ENCODE results near the gene DUSP18.
A peak's percentile ranks its signal among the peaks of the same experiment; 100 is the strongest.
"Not testable (repeated sequence)": the region's sequence is repeated elsewhere in the genome, so short reads cannot be mapped to it uniquely, and the experiment has no call there.

DUSP18 gene

DNA sequence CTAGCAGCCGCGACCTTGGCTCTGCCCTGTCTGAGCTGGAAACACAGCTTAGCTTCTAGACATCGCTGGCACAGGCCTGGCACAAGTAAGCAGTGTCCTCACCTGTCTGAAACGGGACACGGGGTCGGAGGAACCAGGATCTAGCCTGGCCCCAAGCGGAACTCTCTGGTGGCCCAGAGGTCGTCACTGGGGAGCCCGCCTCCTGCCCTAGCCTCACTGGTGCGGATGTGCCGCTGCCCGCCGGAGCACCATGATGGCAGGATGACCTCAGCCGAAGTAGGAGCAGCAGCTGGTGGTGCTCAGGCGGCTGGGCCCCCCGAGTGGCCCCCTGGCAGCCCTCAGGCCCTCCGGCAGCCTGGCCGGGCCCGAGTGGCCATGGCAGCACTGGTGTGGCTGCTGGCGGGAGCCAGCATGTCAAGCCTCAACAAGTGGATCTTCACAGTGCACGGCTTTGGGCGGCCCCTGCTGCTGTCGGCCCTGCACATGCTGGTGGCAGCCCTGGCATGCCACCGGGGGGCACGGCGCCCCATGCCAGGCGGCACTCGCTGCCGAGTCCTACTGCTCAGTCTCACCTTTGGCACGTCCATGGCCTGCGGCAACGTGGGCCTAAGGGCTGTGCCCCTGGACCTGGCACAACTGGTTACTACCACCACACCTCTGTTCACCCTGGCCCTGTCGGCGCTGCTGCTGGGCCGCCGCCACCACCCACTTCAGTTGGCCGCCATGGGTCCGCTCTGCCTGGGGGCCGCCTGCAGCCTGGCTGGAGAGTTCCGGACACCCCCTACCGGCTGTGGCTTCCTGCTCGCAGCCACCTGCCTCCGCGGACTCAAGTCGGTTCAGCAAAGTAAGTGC, 31.2 kb downstream of the DUSP18 start:
- DNase-seq: peak in 1 of 2 experiments; percentile 14

DNA sequence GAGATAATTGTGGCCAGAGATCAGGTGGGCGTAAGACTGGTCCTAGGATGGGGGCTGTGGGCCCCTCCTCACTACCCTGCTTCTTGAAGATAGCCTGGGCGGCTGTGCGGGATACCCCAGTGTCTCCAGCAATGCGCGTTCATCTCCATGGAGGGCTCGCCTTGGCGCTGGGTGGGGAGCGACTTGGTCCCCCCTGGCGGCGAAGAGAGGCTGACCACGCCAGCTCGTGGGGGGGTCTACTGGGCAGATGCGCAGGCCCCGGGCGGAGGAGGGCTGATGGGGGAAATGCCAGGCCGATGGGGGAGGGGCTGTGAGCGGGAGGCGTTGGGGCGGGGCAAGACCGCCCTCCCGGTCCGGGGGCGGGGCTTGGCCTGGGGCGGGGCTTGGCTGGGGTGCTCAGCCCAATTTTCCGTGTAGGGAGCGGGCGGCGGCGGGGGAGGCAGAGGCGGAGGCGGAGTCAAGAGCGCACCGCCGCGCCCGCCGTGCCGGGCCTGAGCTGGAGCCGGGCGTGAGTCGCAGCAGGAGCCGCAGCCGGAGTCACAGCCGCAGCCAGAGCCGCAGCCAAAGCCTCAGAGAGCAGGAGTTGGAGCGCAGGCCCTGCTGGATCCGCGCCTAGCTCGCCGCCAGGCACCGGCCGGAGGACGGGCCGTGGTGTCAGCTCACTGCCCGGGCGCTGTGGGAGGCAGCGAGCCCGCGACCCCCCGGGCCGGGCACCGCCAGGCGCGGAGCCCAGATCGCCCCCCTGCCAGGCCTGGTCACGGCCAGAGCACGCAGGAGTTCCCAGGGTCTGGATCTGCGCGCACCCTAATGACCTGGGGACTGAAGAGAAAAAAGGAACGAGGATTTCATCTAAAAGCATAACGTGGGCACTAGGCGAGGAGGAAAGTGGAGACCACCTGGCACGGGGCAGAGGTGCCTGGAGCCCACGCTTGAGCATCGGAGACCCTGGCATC, 32.1 kb downstream of the DUSP18 start, which contains the start of gene SLC35E4:
Gene SLC35E4, plus strand, starts transcription at position 509 of the 953 bp plus-strand sequence. CDS start 670 bp downstream, outside the sequence.
- DNase-seq: peak; percentile 46 to 83

DNA sequence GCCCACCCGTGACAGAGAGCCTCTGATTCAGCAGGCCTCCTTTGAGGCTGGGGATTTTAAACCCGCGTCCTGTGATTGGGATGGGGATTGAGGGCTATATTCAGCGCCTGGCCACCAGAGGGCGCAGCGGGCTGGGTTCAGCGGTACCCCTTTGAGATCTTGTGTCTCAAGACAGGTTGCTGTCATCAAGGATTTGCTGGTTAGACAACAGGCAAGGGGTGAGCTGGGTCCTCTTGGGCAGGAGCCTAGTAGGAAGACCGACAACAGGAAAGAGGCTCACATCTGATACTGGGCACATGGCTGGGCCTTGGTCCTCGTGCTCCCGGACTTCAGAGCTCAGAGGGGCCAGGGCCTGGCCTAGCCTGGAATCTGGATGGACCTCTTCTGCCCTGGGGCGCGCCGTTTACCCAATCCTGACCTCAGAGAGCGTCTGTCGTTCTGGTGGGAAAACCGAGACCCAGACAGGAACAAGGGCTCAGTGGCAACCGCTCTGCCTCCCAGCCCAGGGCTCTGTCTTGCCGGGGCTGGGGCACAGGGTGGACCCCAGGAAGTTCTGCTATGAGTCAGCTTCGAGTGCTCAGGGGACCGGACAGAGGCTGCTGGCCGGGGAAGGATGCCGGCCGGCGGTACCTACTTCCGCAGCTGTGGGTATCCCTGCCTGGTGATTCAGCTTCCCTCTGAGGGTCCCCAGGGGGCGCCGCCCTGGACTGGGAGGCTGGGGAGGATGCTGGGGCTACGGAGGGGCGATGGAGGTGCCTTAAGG, 33.0 kb downstream of the DUSP18 start:
- peak; percentile 70 to 76 for DNase-seq

DNA sequence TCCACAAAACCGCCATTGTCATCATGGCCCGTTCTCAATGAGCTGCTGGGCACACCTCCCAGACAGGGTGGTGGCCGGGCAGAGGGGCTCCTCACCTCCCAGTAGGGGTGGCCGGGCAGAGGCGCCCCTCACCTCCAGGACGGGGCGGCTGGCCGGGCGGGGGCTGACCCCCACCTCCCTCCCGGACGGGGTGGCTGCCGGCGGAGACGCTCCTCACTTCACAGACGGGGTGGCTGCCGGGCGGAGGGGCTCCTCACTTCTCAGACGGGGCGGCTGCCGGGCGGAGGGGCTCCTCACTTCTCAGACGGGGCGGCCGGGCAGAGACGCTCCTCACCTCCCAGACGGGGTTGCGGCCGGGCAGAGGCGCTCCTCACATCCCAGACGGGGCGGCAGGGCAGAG, 36.2 kb downstream of the DUSP18 start:
- DNase-seq: not testable (repeated sequence)

DNA sequence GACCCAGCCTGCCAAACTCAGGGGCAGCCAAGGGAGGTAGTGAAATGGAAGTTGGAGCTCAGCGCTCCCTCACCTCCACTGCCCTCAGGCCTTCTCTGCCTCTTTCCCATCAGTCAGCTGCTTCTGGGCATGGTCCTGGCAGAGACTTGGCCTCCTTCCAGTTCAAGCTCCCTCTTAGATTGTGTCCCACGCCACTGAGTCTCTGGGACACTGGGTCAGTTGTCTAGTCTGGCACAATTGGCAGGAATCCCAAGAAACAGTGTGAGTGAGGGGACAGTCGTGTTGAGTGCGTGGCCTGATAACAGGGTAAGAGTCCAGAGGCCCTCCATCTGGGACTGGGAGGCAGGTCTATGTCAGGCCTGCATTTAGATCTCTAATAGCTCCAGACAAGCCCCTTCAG, 39.2 kb downstream of the DUSP18 start:
- DNase-seq: no peak

DNA sequence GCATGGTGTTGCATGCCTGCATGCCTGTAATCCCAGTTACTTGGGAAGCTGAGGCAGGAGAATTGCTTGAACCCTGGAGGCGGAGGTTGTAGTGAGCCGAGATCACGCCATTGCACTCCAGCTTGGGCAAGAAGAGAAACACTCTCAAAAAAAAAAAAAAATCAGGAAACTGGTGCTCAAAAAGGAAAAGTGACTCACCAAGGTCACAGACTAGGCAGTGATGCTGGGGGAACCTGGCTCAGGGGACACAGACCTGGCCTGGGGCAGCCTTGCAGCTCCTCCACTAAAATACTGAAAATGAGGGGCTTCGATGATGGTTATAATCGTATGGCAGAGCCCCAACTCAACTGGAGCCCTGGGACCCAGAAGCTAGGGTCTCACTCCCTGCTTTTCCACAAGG, 40.2 kb downstream of the DUSP18 start:
- no peak for DNase-seq

DNA sequence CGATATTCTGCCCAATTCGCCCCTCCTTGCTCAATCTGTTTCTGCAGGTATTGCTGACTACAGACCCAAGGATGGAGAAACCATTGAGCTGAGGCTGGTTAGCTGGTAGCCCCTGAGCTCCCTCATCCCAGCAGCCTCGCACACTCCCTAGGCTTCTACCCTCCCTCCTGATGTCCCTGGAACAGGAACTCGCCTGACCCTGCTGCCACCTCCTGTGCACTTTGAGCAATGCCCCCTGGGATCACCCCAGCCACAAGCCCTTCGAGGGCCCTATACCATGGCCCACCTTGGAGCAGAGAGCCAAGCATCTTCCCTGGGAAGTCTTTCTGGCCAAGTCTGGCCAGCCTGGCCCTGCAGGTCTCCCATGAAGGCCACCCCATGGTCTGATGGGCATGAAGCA, 41.3 kb downstream of the DUSP18 start:
- no peak for DNase-seq

DNA sequence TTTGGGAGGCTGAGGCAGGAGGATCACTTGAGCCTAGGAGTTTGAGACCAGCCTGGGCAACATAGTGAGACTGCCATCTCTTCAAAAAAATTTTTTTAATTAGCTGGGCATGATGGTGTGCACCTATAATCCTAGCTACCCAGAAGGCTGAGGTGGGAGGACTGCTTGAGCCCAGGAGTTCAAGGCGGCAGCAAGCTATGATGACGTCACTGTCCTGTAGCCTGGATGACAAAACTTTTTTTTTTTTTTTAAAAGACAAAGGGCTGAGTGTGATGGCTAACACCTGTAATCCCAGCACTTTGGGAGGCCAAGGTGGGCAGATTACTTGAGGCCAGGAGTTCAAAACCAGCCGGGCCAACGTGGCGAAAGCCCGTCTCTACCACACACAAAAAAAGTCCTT, 47.8 kb downstream of the DUSP18 start:
- not testable (repeated sequence) for DNase-seq

DNA sequence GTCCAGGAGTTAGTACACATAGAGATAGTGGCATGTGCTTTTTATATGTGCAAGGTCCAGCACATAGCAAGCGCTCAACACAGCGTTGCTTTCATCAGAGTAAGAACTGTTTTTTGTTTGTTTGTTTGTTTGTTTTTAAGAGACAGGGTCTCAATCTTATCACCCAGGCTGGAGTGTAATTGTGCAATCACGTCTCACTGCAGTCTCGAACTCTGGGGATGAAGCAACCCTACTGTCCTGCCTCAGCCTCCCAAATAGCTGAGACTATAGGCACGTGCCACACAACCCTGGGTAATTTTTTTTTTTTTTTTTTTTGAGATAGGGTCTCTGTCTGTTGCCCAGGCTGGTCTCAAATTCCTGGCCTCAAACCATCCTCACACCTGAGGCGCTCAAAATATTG, 49.9 kb downstream of the DUSP18 start:
- no peak for DNase-seq

DNA sequence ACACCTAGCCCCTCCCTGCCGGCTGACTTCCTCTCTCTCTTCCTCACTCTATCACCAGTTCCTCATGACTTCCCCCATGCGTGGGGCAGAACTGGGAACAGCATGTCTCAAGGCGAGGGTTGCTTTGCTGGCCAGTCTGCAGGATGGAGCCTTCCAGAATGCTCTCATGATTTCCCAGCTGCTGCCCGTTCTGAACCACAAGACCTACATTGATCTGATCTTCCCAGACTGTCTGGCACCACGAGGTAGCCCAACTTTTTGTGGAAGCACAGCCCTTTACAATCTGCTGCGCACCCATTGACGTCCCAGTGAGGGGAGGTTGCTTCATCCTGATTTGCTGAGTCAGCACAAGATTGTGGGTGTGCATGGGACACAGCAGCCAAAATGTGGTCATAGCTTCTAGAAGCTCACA, 52.1 kb downstream of the DUSP18 start:
- no peak for DNase-seq

DNA sequence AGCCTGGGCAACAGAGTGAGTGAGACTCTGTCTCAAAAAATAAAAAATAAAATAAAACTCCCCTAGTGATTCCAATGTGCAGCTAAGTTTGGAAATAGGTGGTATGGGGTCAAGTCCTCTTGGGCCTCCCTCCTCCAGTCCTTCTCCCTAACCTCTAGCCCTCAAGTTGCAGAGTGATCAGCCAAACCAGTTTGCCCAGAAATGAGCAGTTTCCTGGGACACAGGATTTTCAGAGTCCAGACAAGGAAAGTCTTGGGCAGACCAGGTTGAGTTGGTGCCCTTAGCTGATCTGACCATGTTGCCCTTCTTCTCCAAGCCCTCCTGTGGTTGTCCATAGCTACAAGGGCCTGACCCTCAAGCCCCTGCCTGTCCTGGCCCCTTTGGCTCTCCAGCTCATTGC, 52.8 kb downstream of the DUSP18 start:
- no peak for DNase-seq

DNA sequence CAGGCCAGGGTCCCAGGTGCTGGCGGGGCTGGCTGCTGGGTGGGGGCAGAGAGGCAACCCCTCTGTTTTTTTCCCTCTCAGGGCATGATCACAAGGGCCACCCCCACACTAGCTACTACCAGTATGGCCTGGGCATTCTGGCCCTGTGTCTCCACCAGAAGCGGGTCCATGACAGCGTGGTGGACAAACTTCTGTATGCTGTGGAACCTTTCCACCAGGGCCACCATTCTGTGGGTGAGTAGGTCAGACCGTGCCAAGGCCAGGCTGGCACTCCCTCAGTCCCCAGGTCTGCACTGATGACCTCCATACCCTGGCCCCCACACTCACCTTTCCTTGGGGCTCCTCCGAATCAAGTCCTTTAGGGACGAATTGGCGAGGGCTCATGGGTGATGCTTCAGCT, 53.4 kb downstream of the DUSP18 start:
- no peak for DNase-seq

DNA sequence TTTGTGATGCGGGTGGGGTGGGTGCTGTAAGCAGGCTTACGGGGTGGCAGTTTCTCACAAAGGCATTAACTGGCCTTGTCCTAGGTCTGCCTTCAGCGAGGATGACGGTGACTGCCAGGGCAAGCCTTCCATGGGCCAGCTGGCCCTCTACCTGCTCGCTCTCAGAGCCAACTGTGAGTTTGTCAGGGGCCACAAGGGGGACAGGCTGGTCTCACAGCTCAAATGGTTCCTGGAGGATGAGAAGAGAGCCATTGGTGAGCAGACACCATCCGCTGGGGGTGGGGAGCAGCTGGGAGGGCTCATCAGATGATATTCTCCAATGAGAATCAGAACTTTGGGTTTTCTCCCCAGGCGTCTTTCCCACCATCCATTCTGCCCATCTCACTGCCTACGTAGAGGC, 54.9 kb downstream of the DUSP18 start:
- DNase-seq: no peak
